Breast epithelium (tissue), 4 donors: ENCODE results near the gene SPAG6. TPM values are rescaled to one million over a fixed set of nuclear protein-coding genes. Genes with fewer than 3 reads are reported as not detected.
A peak's percentile ranks its signal among the peaks of the same experiment; 100 is the strongest.

Source experiments
- DNase-seq, 2 donors: peaks; one replicate each; pipeline ENCODE4 v3.0.0-alpha.2; 2019; ENCODE audit warnings: low spot score in 2 of 2
- H3K27ac ChIP-seq, 2 donors: fragments of 200-600 bp; sonication (generic) in 1 of 2; one replicate each; pipeline ENCODE4 v1.5.1; 2016 to 2019; ENCODE audit warnings: mild to moderate bottlenecking in 1 of 2
- H3K27me3 ChIP-seq, 2 donors: fragments of 200-600 bp; sonication (generic) in 1 of 2; one replicate each; pipeline versions ENCODE4 v1.5.1 to v1.6.0; 2017 to 2019; ENCODE audit warnings: control low read depth in 1 of 2, mild to moderate bottlenecking in 1 of 2
- H3K36me3 ChIP-seq: fragments of 200-600 bp; one replicate; pipeline ENCODE4 v1.5.1; 2019
- H3K4me1 ChIP-seq, 2 donors: fragments of 200-600 bp; sonication (generic); one replicate each; pipeline ENCODE4 v1.5.1; 2016 to 2019; ENCODE audit warnings: control low read depth in 1 of 2
- H3K4me3 ChIP-seq, 3 donors: fragments of 200-600 bp; sonication (generic); 1 replicate in 2 of 3; 2 replicates in 1 of 3; pipeline ENCODE4 v1.5.1; 2016 to 2019; ENCODE audit warnings: mild to moderate bottlenecking in 3 of 3, moderate library complexity in 2 of 3
- H3K9me3 ChIP-seq, 2 donors: fragments of 200-600 bp; sonication (generic) in 1 of 2; one replicate each; pipeline ENCODE4 v1.5.1; 2016 to 2019; ENCODE audit warnings: control low read depth in 1 of 2
- POLR2A ChIP-seq: fragments of 450-650 bp; IDR thresholded peaks from one replicate; pipeline ENCODE4 v1.6.1; 2016; ENCODE audit warnings: antibody characterized with exemption, mild to moderate bottlenecking, moderate library complexity
- POLR2AphosphoS5 ChIP-seq, 3 donors: sonication (generic); formaldehyde crosslinking; IDR thresholded peaks; one replicate each; pipeline ENCODE4 v1.6.1; 2017; ENCODE audit warnings: antibody characterized with exemption in 3 of 3
- intact Hi-C: fragments of 100-400 bp; cut with DNase I; formaldehyde crosslinking; loops from one replicate; pipeline ENCODE4 v1.15.1; 2023; ENCODE audit warnings: low total_unique reads
- total RNA-seq, 3 donors: library from RNA; depleted of rRNA; stranded (reverse); fragments of >200 nt; gene quantifications; one replicate each; pipeline ENCODE4 v1.1.0, GENCODE V29; 2016
- TF ChIP-seq, protein P1 (sequence below), 3 donors: fragments of 450-650 bp; IDR thresholded peaks; one replicate each; pipeline ENCODE4 v1.5.1; 2016 to 2017; ENCODE audit warnings: antibody characterized with exemption in 3 of 3, mild to moderate bottlenecking in 3 of 3, moderate library complexity in 3 of 3

Gene SPAG6
- total RNA-seq, 3 donors from 2014 or later = 0.59 to 4.9 TPM; not detected in 1

DNA sequence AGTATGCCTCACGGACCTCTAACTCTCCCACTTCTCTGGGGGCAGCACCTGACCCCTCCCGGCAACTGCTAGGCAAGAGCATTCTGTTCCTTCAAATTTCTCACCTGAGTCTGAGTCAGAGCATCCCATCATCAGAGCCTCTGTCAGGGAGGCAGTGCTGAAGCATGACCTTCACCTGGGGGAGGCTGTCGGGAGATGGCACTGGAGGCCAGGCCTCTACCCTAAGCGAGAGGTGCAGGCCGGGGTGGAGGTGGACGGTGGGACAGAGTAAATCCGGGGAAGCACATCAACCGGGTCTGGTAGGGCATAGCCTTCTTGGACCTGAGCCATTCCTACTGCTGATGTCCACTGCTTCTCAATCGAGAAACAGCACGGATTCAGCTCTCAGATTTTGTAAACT lies 90.4 kb downstream of the SPAG6 start:
- H3K36me3 ChIP-seq = no peaks in the 10 kb centered on the region
- H3K27ac ChIP-seq = peak overlapping the region; percentile 60 to 92
- intact Hi-C loops = no loop called here
- no peak for DNase-seq
- no peak overlapping the region for H3K4me3 ChIP-seq
- no peaks in the 10 kb centered on the region for H3K9me3 ChIP-seq
- peaks cover 0 to 4% of the 10 kb centered on the region in 2 donors for H3K4me1 ChIP-seq
- TF ChIP-seq POLR2A = no peak
- H3K27me3 ChIP-seq = no peaks in the 10 kb centered on the region

DNA sequence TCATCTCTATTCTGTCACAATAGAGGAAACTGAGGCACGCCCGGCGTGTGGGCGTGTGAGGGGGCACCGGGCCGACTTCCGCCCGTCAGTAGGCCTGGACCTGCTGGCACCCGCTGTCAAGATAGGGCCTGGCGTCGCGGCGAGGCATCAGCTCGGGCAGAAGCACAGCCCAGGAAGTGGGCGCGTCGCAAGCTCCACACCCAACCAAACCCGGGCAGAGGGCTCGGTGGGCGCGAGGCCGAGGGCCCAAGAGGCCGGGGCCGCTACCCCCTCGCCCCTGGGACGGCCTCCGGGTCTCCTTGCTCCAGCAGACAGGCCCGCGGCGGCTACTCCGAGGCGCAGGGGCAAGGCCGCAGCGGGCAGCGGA lies 91.2 kb downstream of the SPAG6 start:
- H3K4me1 ChIP-seq = peaks cover 0 to 4% of the 10 kb centered on the region in 2 donors
- no peaks in the 10 kb centered on the region for H3K27me3 ChIP-seq
- intact Hi-C loops = no loop called here
- H3K27ac ChIP-seq = peak overlapping the region; percentile 92 to 99
- no peaks in the 10 kb centered on the region for H3K36me3 ChIP-seq
- peak in 1 of 2 donors; percentile 23 for DNase-seq
- peak overlapping the region; percentile 56 to 91 (median 81) for H3K4me3 ChIP-seq
- no peaks in the 10 kb centered on the region for H3K9me3 ChIP-seq
- TF ChIP-seq POLR2AphosphoS5 (IDR thresholded peaks at IDR 0.05) (no peak), POLR2A (no peak)
- TF ChIP-seq, protein P1, sequence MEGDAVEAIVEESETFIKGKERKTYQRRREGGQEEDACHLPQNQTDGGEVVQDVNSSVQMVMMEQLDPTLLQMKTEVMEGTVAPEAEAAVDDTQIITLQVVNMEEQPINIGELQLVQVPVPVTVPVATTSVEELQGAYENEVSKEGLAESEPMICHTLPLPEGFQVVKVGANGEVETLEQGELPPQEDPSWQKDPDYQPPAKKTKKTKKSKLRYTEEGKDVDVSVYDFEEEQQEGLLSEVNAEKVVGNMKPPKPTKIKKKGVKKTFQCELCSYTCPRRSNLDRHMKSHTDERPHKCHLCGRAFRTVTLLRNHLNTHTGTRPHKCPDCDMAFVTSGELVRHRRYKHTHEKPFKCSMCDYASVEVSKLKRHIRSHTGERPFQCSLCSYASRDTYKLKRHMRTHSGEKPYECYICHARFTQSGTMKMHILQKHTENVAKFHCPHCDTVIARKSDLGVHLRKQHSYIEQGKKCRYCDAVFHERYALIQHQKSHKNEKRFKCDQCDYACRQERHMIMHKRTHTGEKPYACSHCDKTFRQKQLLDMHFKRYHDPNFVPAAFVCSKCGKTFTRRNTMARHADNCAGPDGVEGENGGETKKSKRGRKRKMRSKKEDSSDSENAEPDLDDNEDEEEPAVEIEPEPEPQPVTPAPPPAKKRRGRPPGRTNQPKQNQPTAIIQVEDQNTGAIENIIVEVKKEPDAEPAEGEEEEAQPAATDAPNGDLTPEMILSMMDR (IDR thresholded peaks at IDR 0.05) = no peak

DNA sequence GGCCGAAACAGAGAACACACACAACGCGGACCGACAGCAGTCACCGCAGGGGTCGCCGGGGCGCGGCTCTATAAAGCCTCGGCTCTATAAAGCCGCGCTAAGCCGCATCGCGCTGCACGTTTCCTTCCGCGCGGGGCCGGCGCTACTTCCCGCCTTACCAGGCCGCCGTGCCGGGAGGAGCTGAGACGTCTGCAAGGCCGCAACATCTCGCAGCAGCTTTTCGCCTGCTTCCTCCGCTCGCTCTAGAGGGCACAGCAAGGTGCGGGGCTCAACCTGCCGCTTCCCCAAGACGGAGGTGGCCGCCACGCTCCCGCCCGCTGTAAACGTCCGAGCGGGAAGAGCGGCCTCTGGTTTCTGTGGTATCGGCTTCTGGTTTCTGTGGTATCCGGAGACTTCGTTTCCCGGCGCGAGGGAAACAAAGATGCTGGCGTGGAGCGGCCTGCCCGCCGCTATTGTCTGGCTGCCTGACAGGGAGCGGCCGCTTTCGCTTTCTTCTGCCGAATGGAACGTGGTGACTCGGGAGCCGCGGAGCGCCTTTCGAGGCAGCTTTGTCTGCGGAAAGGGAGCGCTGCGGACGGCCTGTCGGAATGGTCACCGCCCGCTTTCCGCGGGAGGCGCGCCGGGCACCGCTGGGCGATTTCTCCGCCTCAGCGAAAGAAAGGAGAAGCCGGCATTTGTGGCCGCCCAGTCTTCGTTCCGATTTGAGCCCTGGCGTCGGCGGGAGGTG lies 91.8 kb downstream of the SPAG6 start:
- intact Hi-C loops = no loop called here
- TF ChIP-seq, protein P1 (IDR thresholded peaks at IDR 0.05) = peak in 1 of 3 donors; percentile 15
- TF ChIP-seq POLR2AphosphoS5 (IDR thresholded peaks at IDR 0.05) (peak; percentile 92 to 96 (median 94)), POLR2A (peak; percentile 81)
- DNase-seq = peak; percentile 83 to 87

GRCh38 chr10:22437620-22438588 lies 92.6 kb downstream of the SPAG6 start:
- H3K4me3 ChIP-seq = peak overlapping the region; percentile 56 to 91 (median 81)
- peak overlapping the region; percentile 92 to 99 for H3K27ac ChIP-seq
- peaks cover 0 to 4% of the 10 kb centered on the region in 2 donors for H3K4me1 ChIP-seq
- no peaks in the 10 kb centered on the region for H3K36me3 ChIP-seq
- H3K27me3 ChIP-seq = no peaks in the 10 kb centered on the region
- intact Hi-C loops = no loop called here
- H3K9me3 ChIP-seq = no peaks in the 10 kb centered on the region
- TF ChIP-seq POLR2AphosphoS5 (IDR thresholded peaks at IDR 0.05) (peak in 1 of 3 donors; percentile 11), POLR2A (no peak)
- TF ChIP-seq, protein P1 (IDR thresholded peaks at IDR 0.05) = peak in 1 of 3 donors; percentile 10
- peak in 1 of 2 donors; percentile 37 for DNase-seq

More for the DNA sequence above, 91.8 kb downstream of the SPAG6 start:
- Histone ChIP-seq H3K4me1 (peaks cover 0 to 4% of the 10 kb centered on the region in 2 donors), H3K4me3 (peak overlapping the region; percentile 56 to 91 (median 81)), H3K27me3 (no peaks in the 10 kb centered on the region), H3K36me3 (no peaks in the 10 kb centered on the region), H3K27ac (peak overlapping the region; percentile 92 to 99), H3K9me3 (no peaks in the 10 kb centered on the region)

DNA sequence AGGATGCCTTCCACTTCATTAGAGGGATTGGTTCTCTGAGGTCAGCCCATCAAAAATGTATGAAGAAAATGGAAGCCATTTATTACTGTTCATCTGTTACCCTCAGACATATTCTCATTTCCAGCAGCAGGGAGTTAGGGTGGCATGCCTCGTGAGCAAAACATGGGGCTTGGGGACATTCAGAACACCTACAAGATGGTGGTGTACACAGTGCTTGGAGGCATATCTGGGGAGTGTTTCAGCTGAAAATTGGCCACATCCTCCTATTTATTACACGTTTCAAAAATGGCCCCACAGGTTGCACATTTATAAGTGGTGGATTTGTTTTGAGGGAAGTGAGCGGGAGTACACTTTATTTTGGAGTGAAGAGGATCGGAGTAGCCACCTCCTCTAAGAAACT lies 93.4 kb downstream of the SPAG6 start:
- Histone ChIP-seq H3K4me1 (peaks cover 0 to 4% of the 10 kb centered on the region in 2 donors), H3K9me3 (no peaks in the 10 kb centered on the region), H3K27ac (peak overlapping the region; percentile 92 to 99), H3K36me3 (no peaks in the 10 kb centered on the region), H3K4me3 (peak overlapping the region in 2 of 3 donors; percentile 81 to 91), H3K27me3 (no peaks in the 10 kb centered on the region)
- no peak for DNase-seq
- intact Hi-C loops = no loop called here
- TF ChIP-seq POLR2A = no peak
- TF ChIP-seq, protein P1 (IDR thresholded peaks at IDR 0.05) = no peak
- TF ChIP-seq POLR2AphosphoS5 (IDR thresholded peaks at IDR 0.05) = no peak
